ENCODE data around the gene GNPTAB.

Gene GNPTAB

DNA sequence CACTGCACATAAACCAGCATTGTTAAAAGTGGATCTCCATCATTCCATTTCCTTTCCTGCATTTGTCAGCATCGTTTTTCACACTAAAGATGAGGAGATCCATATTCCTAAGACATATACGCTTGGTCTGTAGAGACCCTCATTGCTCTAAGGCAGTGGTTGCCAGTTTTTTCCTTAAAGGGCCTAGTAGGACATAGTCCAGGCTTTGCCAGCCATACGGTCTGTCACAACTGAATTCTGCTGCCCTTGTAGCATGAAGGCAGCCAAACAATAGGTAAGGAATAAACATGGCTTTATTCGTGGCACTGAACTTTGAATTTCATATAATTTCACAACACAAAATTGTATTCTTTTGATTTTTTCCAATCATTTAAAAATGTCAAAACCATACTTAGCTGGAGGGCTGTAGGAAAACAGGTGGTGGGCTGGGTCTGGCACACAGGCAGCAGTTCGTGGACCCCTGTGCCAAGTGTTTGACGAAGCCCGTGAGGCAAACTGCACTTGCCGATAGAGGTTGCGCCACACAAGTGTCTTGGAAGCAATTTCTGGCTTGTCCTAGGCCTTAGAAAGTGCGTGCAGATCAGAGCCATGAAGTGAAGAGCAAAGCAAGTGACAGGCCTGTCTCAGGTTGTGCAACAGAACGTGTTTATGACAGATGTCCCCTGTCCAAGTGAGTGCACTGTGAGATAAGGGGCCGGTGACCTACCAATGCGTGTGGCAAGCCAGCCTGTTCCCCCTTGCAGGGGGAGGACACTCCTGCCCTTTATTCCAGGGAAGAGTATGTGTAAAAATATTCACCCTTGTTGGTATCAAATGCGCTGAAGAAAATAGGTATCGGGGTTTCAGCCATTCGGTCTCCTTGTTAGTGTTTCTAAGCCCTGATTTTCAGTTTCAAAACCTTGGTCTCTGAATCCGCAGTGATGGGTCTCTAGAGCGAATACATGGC is 134.2 kb downstream of the GNPTAB start:
- DNase-seq (ENCODE audit: low spot score), result no peak

DNA sequence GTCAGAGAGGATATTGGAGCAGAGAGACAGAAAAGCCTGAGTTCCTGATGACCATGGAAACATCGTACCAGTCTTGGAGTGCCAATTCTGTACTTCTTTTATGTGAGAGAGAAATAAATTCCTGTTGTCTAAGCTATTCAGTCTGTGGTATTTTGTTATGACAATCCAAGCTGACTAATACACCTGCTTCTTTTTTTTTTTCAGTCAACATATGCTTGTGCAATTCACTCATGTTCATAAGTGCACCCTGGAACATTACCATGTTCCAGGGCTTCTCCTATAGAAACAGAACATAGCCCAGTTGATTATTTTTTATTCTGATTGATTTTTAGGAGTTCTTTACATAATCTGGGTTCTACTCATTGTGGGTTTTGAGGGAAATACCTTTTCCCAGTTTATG is 135.1 kb downstream of the GNPTAB start:
- no peak for DNase-seq (ENCODE audit: low spot score)
